Bronchial epithelial cell (primary cell): ENCODE results near the gene SCLT1. TPM values are rescaled to one million over a fixed set of nuclear protein-coding genes. Genes with fewer than 3 reads are reported as not detected.
"Not testable (repeated sequence)": the region's sequence is repeated elsewhere in the genome, so short reads cannot be mapped to it uniquely, and the experiment has no call there.

Experiments
- DNase-seq: peaks from one replicate; pipeline ENCODE4 v3.0.0-alpha.2; 2010; ENCODE audit warnings: low read depth
- FAIRE-seq: peaks from 2 replicates; lab custom pipeline; 2011; peaks lifted over from hg19 to GRCh38; lab: Jason Lieb, UNC
- H3K27me3 ChIP-seq: 2 replicates; pipeline ENCODE4 v1.5.1; 2011; ENCODE audit warnings: low read length; ENCODE audit not compliant: control insufficient read depth, insufficient read depth
- H3K36me3 ChIP-seq: 2 replicates; pipeline ENCODE4 v1.5.1; 2011; ENCODE audit warnings: low read length; ENCODE audit not compliant: control insufficient read depth, insufficient read depth
- H3K4me3 ChIP-seq: 2 replicates; pipeline ENCODE4 v1.5.1; 2011; ENCODE audit warnings: mild to moderate bottlenecking, low read depth, low read length, control low read depth
- total RNA-seq: library from RNA; depleted of rRNA; stranded (reverse); fragments of >200 nt; gene quantifications from 2 replicates; pipeline ENCODE4 v1.2.1, GENCODE V29; 2014
- TF ChIP-seq, protein P1 (sequence below): IDR thresholded peaks from 2 replicates; pipeline ENCODE4 v1.5.1; 2011; ENCODE audit warnings: mild to moderate bottlenecking, moderate library complexity, low read length, control low read depth, inconsistent platforms; ENCODE audit not compliant: insufficient read depth, severe bottlenecking

The SCLT1 gene
- total RNA-seq, 1 donor from 2014 or later, result 5.3 TPM

DNA sequence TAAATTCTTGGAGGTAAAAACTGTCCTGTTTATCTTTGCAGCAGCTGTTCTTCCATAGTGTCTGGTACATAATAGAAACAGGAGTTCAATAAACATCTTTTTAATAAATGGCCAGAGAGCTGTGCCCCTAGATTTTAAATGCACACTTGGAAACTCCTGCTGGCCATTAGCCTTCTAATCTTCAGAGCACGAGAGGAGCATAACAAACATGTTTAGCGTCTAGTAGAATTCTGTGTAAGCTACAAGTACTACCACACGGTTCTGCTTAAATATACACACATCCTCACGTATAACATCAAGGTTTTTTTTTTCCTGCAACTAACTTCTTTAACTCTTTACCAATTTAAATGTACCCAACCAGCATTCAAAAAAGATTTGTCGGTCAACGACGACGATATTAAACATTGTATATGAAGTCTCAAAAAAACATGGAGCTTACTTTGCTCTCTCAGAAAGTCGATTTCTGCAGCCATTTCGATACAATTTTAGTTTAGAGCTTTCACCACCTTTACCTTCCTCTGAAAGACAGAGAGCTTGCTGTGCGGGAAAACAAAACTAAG lies 628 bp downstream of the SCLT1 start:
- TF ChIP-seq, protein P1, sequence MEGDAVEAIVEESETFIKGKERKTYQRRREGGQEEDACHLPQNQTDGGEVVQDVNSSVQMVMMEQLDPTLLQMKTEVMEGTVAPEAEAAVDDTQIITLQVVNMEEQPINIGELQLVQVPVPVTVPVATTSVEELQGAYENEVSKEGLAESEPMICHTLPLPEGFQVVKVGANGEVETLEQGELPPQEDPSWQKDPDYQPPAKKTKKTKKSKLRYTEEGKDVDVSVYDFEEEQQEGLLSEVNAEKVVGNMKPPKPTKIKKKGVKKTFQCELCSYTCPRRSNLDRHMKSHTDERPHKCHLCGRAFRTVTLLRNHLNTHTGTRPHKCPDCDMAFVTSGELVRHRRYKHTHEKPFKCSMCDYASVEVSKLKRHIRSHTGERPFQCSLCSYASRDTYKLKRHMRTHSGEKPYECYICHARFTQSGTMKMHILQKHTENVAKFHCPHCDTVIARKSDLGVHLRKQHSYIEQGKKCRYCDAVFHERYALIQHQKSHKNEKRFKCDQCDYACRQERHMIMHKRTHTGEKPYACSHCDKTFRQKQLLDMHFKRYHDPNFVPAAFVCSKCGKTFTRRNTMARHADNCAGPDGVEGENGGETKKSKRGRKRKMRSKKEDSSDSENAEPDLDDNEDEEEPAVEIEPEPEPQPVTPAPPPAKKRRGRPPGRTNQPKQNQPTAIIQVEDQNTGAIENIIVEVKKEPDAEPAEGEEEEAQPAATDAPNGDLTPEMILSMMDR, result no peak
- Histone ChIP-seq H3K4me3 (peak overlapping the region; percentile 97), H3K36me3 (no peaks in the 10 kb centered on the region), H3K27me3 (no peaks in the 10 kb centered on the region)
- DNase-seq (peak; percentile 34), FAIRE-seq (no peak)

DNA sequence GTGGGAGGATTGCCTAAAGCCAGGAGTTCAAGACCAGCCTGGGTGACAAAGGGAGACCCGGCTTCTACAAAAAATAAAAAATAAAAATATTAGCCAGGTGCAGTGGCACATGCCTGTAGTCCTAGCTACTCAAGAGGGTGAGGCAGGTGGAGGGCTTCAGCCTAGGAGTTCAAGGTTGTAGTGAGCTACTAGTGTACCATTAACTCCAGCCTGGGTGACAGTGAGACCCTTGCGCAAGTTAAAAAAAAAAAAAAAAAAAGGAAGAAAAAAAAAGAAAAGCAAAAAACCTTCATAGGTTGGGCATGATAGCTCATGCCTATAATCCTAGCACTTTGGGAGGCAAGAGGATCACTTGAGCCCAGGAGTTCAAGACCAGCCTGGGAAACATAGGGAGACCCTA lies 5.8 kb downstream of the SCLT1 start:
- no peak for FAIRE-seq
- H3K4me3 ChIP-seq, result no peak overlapping the region
- no peaks in the 10 kb centered on the region for H3K36me3 ChIP-seq
- DNase-seq, result no peak
- H3K27me3 ChIP-seq, result no peaks in the 10 kb centered on the region
- TF ChIP-seq, protein P1, result no peak

DNA sequence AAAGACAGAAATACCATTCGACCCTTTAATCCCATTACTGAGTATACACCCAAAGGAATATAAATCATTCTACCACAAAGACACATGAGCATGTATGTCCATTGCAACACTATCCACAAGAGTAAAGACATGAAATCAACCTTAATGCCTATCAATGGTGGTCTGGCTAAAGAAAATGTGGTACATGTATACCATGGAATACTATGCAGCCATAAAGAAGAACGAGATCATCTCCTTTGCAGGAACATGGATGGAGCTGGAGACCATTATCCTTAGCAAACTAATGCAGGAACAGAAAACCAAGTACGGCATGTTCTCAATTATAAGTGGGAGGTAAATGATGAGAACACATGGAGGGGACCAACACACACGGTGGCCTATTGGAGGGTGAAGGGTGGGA lies 7.9 kb downstream of the SCLT1 start:
- TF ChIP-seq, protein P1, result no peak

DNA sequence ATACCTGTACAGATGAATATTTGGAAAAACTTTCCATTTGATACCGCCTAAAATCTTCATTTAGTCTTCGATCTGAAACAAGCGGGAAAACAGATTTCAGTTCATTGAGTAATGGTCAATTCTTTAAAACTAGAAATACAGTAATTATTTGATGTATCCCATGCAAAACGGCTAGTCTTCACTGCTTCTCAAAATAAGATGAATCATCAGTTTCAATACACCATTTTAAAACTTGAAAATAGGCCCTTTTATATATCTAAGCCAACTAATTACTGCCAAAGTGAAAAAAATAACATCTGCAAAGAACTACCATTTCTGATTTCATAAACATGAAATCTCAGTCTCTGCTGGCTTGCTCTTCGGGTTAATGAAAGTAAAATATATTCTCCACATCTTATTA lies 11.0 kb downstream of the SCLT1 start:
- DNase-seq, result no peak
- Histone ChIP-seq H3K4me3 (no peak overlapping the region), H3K27me3 (no peaks in the 10 kb centered on the region), H3K36me3 (no peaks in the 10 kb centered on the region)
- TF ChIP-seq, protein P1, result no peak
- no peak for FAIRE-seq

More for the DNA sequence above, 7.9 kb downstream of the SCLT1 start:
- DNase-seq (no peak), FAIRE-seq (no peak)
- no peak overlapping the region for H3K4me3 ChIP-seq
- H3K27me3 ChIP-seq, result no peaks in the 10 kb centered on the region
- no peaks in the 10 kb centered on the region for H3K36me3 ChIP-seq

DNA sequence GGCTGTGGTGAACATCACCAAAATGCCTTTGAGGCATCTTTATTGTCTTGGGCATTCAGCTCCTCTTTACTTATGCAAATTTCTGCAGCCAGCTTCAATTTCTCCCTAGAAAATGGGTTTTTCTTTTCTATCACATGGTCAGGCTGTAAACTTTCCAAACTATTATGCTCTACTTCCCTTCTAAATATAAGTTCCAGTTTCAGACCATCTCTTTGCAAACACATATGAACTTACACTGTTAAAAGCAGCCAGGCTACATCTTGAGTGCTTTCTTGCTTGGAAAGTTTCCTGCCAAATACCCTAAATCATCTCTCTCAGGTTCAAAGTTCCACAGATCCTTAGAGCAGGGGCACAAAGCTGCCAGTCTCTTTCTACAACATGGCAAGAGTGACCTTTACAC lies 13.2 kb downstream of the SCLT1 start:
- DNase-seq (no peak), FAIRE-seq (no peak)
- TF ChIP-seq, protein P1, result no peak
- Histone ChIP-seq H3K4me3 (no peak overlapping the region), H3K36me3 (no peaks in the 10 kb centered on the region), H3K27me3 (no peaks in the 10 kb centered on the region)

DNA sequence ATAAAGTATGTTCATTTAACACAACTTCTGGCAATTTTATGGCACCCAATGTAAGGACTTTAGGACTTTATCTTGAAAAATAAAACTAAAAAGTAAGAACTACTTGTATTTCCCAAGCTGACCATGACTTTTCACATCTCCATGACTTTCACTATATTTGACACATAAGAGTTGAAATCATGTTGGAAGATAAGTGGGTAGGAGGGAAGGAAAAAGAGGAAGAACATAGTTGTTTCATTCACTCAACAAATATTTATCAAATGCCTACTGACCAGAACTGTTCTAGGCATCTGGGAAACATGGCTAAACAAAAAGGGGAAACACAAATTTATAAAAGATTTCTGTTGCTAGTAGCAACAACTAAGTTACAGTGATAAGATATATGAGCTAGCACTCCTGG lies 16.0 kb downstream of the SCLT1 start:
- TF ChIP-seq, protein P1, result no peak
- DNase-seq (no peak), FAIRE-seq (no peak)
- no peak overlapping the region for H3K4me3 ChIP-seq
- H3K36me3 ChIP-seq, result no peaks in the 10 kb centered on the region
- H3K27me3 ChIP-seq, result no peaks in the 10 kb centered on the region

DNA sequence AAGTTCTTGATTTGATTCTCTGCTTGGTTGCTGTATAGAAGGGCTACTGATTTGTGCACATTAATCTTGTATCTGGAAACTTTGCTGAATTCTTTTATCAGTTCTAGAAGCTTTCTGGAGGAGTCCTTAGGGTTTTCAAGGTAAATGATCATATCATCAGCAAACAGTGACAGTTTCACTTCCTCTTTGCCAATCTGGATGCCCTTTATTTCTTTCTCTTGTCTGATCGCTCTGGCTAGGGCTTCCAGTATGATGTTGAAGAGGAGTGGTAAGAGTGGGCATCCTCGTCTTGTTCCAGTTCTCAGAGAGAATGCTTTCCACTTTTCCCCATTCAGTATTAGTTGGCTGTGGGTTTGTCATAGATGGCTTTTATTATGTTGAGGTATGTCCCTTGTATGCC lies 23.8 kb downstream of the SCLT1 start:
- H3K4me3 ChIP-seq, DNase-seq, H3K27me3 ChIP-seq, FAIRE-seq, H3K36me3 ChIP-seq: not testable (repeated sequence)
